CD14-positive monocyte (primary cell): ENCODE measurements around the gene LAMP2. TPM values are rescaled to one million over a fixed set of nuclear protein-coding genes. Genes with fewer than 3 reads are reported as not detected.

Experiments
- DNase-seq, 3 donors: peaks; one replicate each; pipeline ENCODE4 v3.0.0-alpha.2; 2011 to 2022
- H2AFZ ChIP-seq: 2 replicates; pipeline ENCODE4 v1.6.0; 2012; ENCODE audit warnings: mild to moderate bottlenecking, low read depth, low read length, inconsistent platforms; ENCODE audit not compliant: insufficient read depth, poor library complexity, severe bottlenecking
- H3K27ac ChIP-seq, 2 donors: 1 replicate in 1 of 2; 2 replicates in 1 of 2; pipeline ENCODE4 v1.5.1; 2012 to 2013; ENCODE audit warnings: low read length in 2 of 2, control low read depth in 1 of 2, inconsistent platforms in 1 of 2, low read depth in 1 of 2, mild to moderate bottlenecking in 1 of 2
- H3K27me3 ChIP-seq, 2 donors: one replicate each; pipeline versions ENCODE4 v1.6.0 to v1.6.1; 2011 to 2013; ENCODE audit warnings: low read length in 2 of 2; ENCODE audit not compliant: control insufficient read depth in 2 of 2, insufficient read depth in 2 of 2
- H3K36me3 ChIP-seq, 2 donors: replicated peaks in 1 of 2; 1 replicate in 1 of 2; 2 replicates in 1 of 2; pipeline versions ENCODE4 v1.5.1 to v1.6.1; 2012 to 2013; ENCODE audit warnings: low read length in 2 of 2, control low read depth in 1 of 2, inconsistent platforms in 1 of 2, mild to moderate bottlenecking in 1 of 2; ENCODE audit not compliant: insufficient read depth in 2 of 2, control insufficient read depth in 1 of 2
- H3K4me1 ChIP-seq, 2 donors: 1 replicate in 1 of 2; 2 replicates in 1 of 2; pipeline versions ENCODE4 v1.5.1 to v1.6.1; 2012 to 2013; ENCODE audit warnings: low read length in 2 of 2, control low read depth in 1 of 2, inconsistent platforms in 1 of 2, mild to moderate bottlenecking in 1 of 2, moderate library complexity in 1 of 2; ENCODE audit not compliant: insufficient read depth in 2 of 2, control insufficient read depth in 1 of 2
- H3K4me2 ChIP-seq: replicated peaks from 2 replicates; pipeline ENCODE3; 2012; ENCODE audit warnings: low read length, moderate library complexity, mild to moderate bottlenecking; ENCODE audit not compliant: poor library complexity, severe bottlenecking; ENCODE audit errors: extremely low read depth
- H3K4me3 ChIP-seq, 3 experiments: fragments of 200-600 bp in 1 of 3; sonication (generic) in 1 of 3; replicated peaks in 1 of 3; 1 replicate in 2 of 3; 2 replicates in 1 of 3; pipeline ENCODE4 v1.5.1; 2011 to 2013; ENCODE audit warnings: low read length in 3 of 3, mild to moderate bottlenecking in 3 of 3, control low read depth in 2 of 3, low read depth in 2 of 3, inconsistent platforms in 1 of 3, moderate library complexity in 1 of 3
- H3K79me2 ChIP-seq: 2 replicates; pipeline ENCODE4 v1.6.0; 2012; ENCODE audit warnings: mild to moderate bottlenecking, control low read depth, inconsistent platforms, low read length, moderate library complexity; ENCODE audit not compliant: insufficient read depth
- H3K9ac ChIP-seq: 2 replicates; pipeline ENCODE4 v1.6.0; 2017; ENCODE audit warnings: low read length, mild to moderate bottlenecking; ENCODE audit not compliant: insufficient read depth, poor library complexity, severe bottlenecking
- H3K9me3 ChIP-seq, 2 donors: replicated peaks in 1 of 2; 1 replicate in 1 of 2; 2 replicates in 1 of 2; pipeline versions ENCODE4 v1.5.1 to v1.6.1; 2012 to 2013; ENCODE audit warnings: low read length in 2 of 2, control low read depth in 1 of 2; ENCODE audit not compliant: control insufficient read depth in 1 of 2, insufficient read depth in 1 of 2
- H4K20me1 ChIP-seq: 2 replicates; pipeline ENCODE4 v1.6.0; 2012; ENCODE audit warnings: mild to moderate bottlenecking, low read length, control low read depth, moderate library complexity; ENCODE audit not compliant: insufficient read depth
- H3K27ac Mint-ChIP-seq, 7 donors: one replicate each; pipeline ENCODE4 v1.8.0; 2020; ENCODE audit warnings: mild to moderate bottlenecking in 7 of 7, mixed read lengths in 7 of 7, moderate library complexity in 6 of 7, inconsistent platforms in 2 of 7
- H3K27me3 Mint-ChIP-seq, 3 donors: one replicate each; pipeline ENCODE4 v1.8.0; 2021 to 2022; ENCODE audit warnings: low read depth in 3 of 3, mild to moderate bottlenecking in 3 of 3, mixed read lengths in 3 of 3, moderate library complexity in 3 of 3, inconsistent platforms in 1 of 3
- H3K36me3 Mint-ChIP-seq, 2 donors: one replicate each; pipeline ENCODE4 v1.8.0; 2020; ENCODE audit warnings: mixed read lengths in 2 of 2, inconsistent platforms in 1 of 2, mild to moderate bottlenecking in 1 of 2
- H3K4me1 Mint-ChIP-seq: one replicate; pipeline ENCODE4 v1.8.0; 2020; ENCODE audit warnings: mild to moderate bottlenecking, mixed read lengths
- H3K4me3 Mint-ChIP-seq, 2 donors: one replicate each; pipeline ENCODE4 v1.8.0; 2020; ENCODE audit warnings: mild to moderate bottlenecking in 2 of 2, mixed read lengths in 2 of 2, moderate library complexity in 1 of 2
- H3K9me3 Mint-ChIP-seq, 7 donors: one replicate each; pipeline ENCODE4 v1.8.0; 2020 to 2022; ENCODE audit warnings: mixed read lengths in 7 of 7, mild to moderate bottlenecking in 6 of 7, moderate library complexity in 6 of 7, inconsistent platforms in 2 of 7
- CTCF ChIP-seq: fragments of 200-600 bp; IDR thresholded peaks from one replicate; pipeline ENCODE4 v1.8.0; 2022; ENCODE audit warnings: antibody characterized with exemption, mild to moderate bottlenecking
- WGBS: methylation state at CpG from one replicate; pipeline ENCODE4 v1.1.5; 2013; ENCODE audit warnings: missing lambda C conversion rate; ENCODE audit not compliant: insufficient coverage; 5-methylcytosine and 5-hydroxymethylcytosine counted together
- intact Hi-C, 2 donors: fragments of 100-400 bp; cut with micrococcal nuclease; formaldehyde crosslinking; loops; one replicate each; pipeline versions ENCODE4 v1.15.0 to v1.15.1; 2023
- polyA plus RNA-seq, 3 donors: library from polyadenylated mRNA; depleted of rRNA in 1 of 3; unstranded in 2 of 3; stranded (reverse) in 1 of 3; fragments of 300-500 nt in 2 of 3; fragments of >200 nt in 1 of 3; fragmentation: Illumina TruSeq in 2 of 3; gene quantifications; 1 replicate in 2 of 3; 2 replicates in 1 of 3; pipeline ENCODE4 v1.2.3, GENCODE V29; 2012 to 2021

The LAMP2 gene
- polyA plus RNA-seq, 3 donors = 75.8 to 381 (median 330) TPM

GRCh38 chrX:120514236-120514635 is 45.1 kb upstream of the LAMP2 start:
- WGBS = no CpG with 5 or more reads among the region's 1 CpG

GRCh38 chrX:120512627-120513026 is 43.5 kb upstream of the LAMP2 start:
- Histone ChIP-seq H4K20me1 (no peaks in the 10 kb centered on the region), H3K4me1 (no peaks in the 10 kb centered on the region), H3K27me3 (no peaks in the 10 kb centered on the region), H3K9me3 (no peaks in the 10 kb centered on the region), H3K27ac (no peak overlapping the region), H3K4me3 (no peak overlapping the region), H3K79me2 (no peaks in the 10 kb centered on the region), H3K4me2 (no peak overlapping the region), H3K36me3 (no peaks in the 10 kb centered on the region), H3K9ac (no peak overlapping the region), H2AFZ (no peak overlapping the region)
- TF ChIP-seq CTCF = no peak
- WGBS = no CpG with 5 or more reads among the region's 2 CpGs
- no peak overlapping the region for H3K4me3 Mint-ChIP-seq
- H3K9me3 Mint-ChIP-seq = no peaks in the 10 kb centered on the region
- DNase-seq = no peak
- intact Hi-C loops = no loop called here
- H3K27ac Mint-ChIP-seq = no peak overlapping the region
- peaks cover 0 to 9% (median 1%) of the 10 kb centered on the region in 3 donors for H3K27me3 Mint-ChIP-seq
- no peaks in the 10 kb centered on the region for H3K4me1 Mint-ChIP-seq
- peaks cover 0 to 3% of the 10 kb centered on the region in 2 donors for H3K36me3 Mint-ChIP-seq

More at GRCh38 chrX:120514236-120514635, 45.1 kb upstream of the LAMP2 start:
- Histone ChIP-seq H3K4me1 (no peaks in the 10 kb centered on the region), H3K4me2 (no peak overlapping the region), H3K36me3 (no peaks in the 10 kb centered on the region), H3K27ac (no peak overlapping the region), H4K20me1 (no peaks in the 10 kb centered on the region), H3K9me3 (no peaks in the 10 kb centered on the region), H3K27me3 (no peaks in the 10 kb centered on the region), H3K79me2 (no peaks in the 10 kb centered on the region), H2AFZ (no peak overlapping the region), H3K9ac (no peak overlapping the region), H3K4me3 (no peak overlapping the region)
- Mint-ChIP-seq H3K36me3 (peaks cover 0 to 3% of the 10 kb centered on the region in 2 donors), H3K27ac (no peak overlapping the region), H3K4me3 (no peak overlapping the region), H3K9me3 (no peaks in the 10 kb centered on the region), H3K4me1 (no peaks in the 10 kb centered on the region), H3K27me3 (peaks cover 0 to 12% (median 1%) of the 10 kb centered on the region in 3 donors)
- no peak for TF ChIP-seq CTCF
- DNase-seq = no peak
- intact Hi-C loops = no loop called here
